Hepatocyte (in vitro differentiated cells): ENCODE results near the gene PCBP3.

Experiments
- EZH2 ChIP-seq: fragments of 200-600 bp; sonication (generic); IDR thresholded peaks from 2 replicates; pipeline ENCODE4 v1.6.1; 2016; ENCODE audit warnings: antibody characterized with exemption, mild to moderate bottlenecking, borderline replicate concordance
- EZH2phosphoT487 ChIP-seq: fragments of 200-600 bp; sonication (generic); IDR thresholded peaks from one replicate; pipeline ENCODE4 v1.6.1; 2018; ENCODE audit warnings: antibody characterized with exemption, mild to moderate bottlenecking, low read depth, moderate library complexity; ENCODE audit not compliant: unreplicated experiment, severe bottlenecking
- TF ChIP-seq, protein P1 (sequence below): fragments of 200-600 bp; sonication (generic); IDR thresholded peaks from 2 replicates; pipeline ENCODE4 v1.5.1; 2016; ENCODE audit warnings: antibody characterized with exemption, mild to moderate bottlenecking; ENCODE audit not compliant: poor library complexity

DNA sequence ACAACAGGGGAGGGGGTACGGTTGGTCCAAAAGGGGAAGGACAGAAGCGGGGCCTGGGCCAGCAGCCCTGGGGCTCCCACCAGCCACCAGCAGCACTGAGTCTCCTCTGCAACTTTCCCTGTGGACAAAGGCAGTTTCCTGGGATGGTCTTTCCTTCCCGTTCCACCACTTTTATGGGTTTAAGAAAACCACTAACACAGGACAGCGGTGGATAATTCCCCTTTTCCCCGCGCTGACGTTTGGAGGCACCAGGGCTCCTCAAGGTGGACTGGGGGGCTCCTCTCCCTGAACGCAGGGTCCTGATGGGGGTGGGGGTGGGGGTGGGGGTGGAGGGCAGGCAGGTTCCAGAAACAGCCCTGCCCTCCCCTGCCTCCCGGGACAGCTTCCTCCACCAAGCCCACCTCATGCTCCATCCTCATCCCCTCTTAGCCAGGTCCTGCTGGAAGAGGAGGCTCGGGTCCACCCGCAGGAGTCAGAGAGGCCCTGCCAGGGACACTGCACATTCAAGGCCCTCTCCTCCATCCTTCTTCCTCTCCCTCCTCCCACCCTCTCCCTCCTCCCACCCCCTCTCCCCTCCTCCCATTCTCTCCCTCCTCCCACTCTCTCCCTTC is 333.3 kb downstream of the PCBP3 start:
- TF ChIP-seq, protein P1, sequence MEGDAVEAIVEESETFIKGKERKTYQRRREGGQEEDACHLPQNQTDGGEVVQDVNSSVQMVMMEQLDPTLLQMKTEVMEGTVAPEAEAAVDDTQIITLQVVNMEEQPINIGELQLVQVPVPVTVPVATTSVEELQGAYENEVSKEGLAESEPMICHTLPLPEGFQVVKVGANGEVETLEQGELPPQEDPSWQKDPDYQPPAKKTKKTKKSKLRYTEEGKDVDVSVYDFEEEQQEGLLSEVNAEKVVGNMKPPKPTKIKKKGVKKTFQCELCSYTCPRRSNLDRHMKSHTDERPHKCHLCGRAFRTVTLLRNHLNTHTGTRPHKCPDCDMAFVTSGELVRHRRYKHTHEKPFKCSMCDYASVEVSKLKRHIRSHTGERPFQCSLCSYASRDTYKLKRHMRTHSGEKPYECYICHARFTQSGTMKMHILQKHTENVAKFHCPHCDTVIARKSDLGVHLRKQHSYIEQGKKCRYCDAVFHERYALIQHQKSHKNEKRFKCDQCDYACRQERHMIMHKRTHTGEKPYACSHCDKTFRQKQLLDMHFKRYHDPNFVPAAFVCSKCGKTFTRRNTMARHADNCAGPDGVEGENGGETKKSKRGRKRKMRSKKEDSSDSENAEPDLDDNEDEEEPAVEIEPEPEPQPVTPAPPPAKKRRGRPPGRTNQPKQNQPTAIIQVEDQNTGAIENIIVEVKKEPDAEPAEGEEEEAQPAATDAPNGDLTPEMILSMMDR = no peak
- TF ChIP-seq EZH2phosphoT487 (no peak), EZH2 (no peak)
